ENCODE measurements around the gene CDH26.
A peak's percentile ranks its signal among the peaks of the same experiment; 100 is the strongest.

CDH26 gene

DNA sequence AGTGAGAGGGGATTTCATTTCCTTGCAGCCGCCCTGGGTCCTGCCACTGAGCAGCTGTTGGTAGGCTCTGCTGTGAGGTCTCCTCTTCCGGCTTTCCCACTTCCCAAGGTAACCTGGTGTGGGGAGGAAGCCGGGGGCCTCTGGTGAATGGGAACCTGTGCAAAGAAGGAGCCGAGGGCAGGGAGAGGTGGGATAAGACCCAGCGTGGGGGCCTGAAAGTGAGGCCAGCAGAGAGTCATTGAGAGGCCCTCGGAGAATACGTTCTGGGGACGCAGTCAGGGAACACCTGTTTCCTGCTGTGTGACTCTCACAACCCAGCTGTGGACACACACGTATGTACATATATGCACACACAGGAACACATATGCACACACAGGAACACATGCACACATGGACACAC lies 100.7 kb downstream of the CDH26 start:
- DNase-seq: no peak

GRCh38 chr20:60060006-60060557 lies 101.9 kb downstream of the CDH26 start:
- DNase-seq: no peak

- DNase-seq: no peak
These were observed 102.4 kb downstream of the CDH26 start for GRCh38 chr20:60060593-60060992.

DNA sequence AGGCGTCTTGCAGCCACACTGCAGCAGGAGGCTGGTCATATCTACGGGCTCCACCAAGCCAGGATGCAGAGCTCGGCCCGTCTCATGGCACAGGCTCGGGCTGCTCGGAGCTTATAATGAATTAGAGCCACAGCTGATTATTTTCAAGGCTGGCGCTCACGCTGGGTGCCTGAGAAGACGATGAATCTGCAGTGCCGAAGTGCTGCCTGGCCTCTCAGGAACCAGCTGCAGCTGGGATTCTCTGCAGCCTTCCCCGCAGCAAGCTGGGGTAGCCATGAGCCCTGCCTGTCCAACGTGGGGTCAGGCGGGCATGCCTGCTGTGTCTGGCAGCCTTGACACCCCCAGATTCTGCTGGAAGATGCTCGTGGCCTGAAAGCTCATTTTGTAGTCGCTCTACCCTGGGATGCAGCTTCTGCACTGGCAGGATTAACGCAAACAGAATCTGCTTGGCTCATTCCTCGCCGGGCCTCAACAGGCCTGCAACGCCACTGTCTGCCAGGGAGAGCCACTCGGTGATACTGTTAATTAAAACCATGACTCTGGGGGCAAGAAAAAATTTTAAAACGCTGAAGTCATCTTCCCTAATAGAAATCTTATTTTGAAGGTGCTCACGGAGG lies 104.3 kb downstream of the CDH26 start:
- DNase-seq: peak in 32 of 56 donors; percentile 7 to 66 (median 33)

DNA sequence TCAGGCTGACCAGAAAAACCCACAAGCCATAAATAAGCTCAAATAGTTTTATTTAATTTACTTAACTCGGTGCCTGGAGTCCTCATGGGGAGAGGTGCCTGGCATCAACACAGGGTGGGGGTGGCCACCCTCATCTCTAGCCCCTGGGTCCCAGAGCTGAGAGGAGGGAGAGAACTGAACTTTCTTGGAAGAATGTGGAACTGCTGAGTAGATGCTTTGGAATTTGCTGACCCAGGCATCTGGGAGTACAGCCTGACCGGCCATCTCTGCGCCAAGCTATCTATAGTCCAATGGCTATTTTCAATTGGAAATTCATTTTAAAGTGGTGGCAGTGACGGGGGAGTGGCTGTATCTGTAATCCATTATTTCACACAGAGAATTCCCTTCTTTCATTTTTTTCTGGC lies 104.8 kb downstream of the CDH26 start:
- DNase-seq: no peak

- DNase-seq: peak in 1 of 56 donors; percentile 27
These were observed 105.6 kb downstream of the CDH26 start for GRCh38 chr20:60063739-60064380.
